Fibroblast of peridontal ligament (primary cell): ENCODE results near the gene UBE3A.
A peak's percentile ranks its signal among the peaks of the same experiment; 100 is the strongest.

Source experiments
- DNase-seq: peaks from one replicate; pipeline ENCODE4 v3.0.0-alpha.2; 2010; ENCODE audit errors: extremely low read depth

Gene UBE3A

GRCh38 chr15:25403771-25404170 lies 35.1 kb downstream of the UBE3A start:
- no peak for DNase-seq

GRCh38 chr15:25402342-25402741 lies 36.5 kb downstream of the UBE3A start:
- no peak for DNase-seq

DNA sequence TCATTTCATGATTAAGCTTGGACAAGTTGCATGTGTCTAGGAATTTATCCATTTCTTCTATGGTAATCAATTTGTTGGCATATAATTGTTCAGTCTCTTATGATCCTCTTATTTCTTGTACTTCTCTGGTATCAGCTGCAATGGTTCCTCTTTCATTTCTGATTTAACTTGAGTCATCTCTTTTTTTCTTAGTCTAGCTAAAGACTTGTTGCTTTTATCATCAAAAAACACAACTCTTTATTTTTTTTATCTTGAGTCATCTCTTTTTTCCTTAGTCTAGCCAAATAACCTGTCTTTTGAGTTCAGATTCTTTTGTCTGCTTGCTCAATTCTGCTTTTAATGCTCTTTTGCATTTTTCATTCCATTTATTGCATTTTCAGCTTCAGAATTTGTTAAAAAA lies 37.3 kb downstream of the UBE3A start:
- DNase-seq, result no peak

DNA sequence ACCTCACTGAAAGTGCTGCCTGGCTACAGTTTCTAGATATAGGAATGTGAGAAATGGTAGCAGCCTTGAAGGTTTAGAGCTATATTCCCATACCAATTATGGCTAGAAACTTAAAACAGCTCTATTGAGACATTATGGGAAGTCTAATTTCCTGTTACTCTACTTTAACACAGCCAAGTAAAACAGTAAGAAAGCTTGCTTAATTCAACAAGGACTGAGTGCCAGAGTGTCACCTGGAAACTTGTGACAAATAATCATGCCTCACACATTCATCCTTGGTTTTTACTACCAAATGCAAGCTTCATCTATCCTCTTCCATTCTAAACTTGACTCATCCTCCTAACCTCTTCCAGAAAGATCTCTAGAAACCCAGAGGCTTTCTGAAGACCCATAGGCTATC lies 41.7 kb downstream of the UBE3A start:
- DNase-seq, result no peak

GRCh38 chr15:25394898-25395297 lies 43.9 kb downstream of the UBE3A start:
- DNase-seq, result no peak

- no peak for DNase-seq
Measured at GRCh38 chr15:25392806-25393205, 46.0 kb downstream of the UBE3A start.

GRCh38 chr15:25391971-25392721 lies 46.7 kb downstream of the UBE3A start:
- peak; percentile 89 for DNase-seq

DNA sequence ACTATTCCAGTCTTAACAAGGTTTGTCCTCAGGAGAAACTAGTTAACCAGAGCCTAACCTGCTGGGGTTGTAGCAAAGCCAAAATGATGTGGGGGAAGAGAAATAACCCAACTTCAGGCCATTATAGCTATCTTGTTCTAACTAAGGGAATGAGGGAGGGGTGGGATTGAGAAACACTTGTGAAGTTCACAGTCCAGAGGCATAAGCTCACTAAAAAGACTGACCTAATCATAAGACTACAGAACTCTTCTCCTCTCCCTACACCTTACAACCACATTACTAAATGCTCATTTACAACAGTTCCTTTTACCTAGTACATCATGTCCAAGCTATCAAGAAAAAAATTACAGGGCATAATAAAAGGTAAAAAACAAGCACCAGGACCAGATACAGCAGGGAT lies 52.8 kb downstream of the UBE3A start:
- no peak for DNase-seq

GRCh38 chr15:25381579-25381978 lies 57.2 kb downstream of the UBE3A start:
- no peak for DNase-seq

- no peak for DNase-seq
Measured at GRCh38 chr15:25378501-25378901, 60.3 kb downstream of the UBE3A start.

- no peak for DNase-seq
Measured at GRCh38 chr15:25375557-25375956, 63.3 kb downstream of the UBE3A start.

DNA sequence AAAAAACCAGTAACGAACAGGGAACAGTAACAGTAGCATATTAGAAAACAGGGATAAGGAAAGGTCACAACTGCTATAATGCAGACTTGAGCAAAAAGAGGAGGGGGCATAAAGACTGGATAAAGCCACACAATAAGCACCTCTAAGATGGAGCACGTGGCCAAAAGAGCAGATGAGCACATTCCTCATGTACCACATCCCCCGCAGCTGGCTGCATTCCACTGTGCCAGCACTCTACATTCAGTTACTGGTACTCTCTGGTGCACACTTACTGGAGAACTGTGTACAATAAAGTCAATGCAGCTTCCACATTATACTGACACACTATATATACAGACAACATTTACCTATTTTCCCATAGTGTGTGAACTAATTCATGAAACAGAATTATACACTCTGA lies 64.7 kb downstream of the UBE3A start:
- no peak for DNase-seq

GRCh38 chr15:25372298-25372697 lies 66.5 kb downstream of the UBE3A start:
- DNase-seq, result peak; percentile 71

GRCh38 chr15:25368850-25369249 lies 70.0 kb downstream of the UBE3A start:
- DNase-seq, result no peak

- no peak for DNase-seq
Measured at GRCh38 chr15:25366058-25366457, 72.8 kb downstream of the UBE3A start.

DNA sequence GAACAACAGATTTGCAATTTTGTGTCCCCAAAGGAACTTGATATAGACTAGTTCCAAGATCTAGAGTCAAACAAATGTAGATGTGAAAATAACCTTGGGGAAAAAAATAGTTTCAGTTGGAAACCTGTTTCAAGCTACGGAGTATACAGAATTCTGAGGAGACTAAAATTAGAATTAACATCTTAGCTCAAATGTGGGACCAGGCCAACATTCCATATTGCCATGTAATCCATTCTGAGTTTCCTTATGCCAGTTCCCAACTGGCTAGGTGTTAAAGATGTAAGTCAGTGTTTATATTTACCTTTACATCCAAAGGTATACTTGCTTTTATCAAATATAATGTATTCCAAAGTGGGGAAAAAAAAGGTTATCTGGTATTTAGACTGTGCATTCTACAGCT lies 76.3 kb downstream of the UBE3A start:
- DNase-seq, result peak; percentile 7

DNA sequence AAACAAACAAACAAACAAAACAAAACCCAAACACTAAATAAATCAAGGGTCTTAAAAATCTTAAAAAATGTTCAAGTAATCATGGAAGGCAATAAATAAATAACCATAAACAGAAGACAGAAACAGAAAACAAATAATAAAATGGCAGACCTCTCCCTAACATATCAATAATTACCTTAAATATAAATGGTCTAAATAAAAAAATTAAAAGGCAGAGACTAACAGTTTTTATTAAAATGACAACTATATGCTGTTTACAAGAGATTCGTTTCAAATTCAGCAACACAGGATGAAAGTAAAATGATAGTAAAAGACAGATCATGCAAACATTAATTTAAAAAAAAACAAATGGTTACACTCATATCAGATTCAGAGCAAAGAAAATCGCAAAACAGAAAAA lies 91.1 kb downstream of the UBE3A start:
- no peak for DNase-seq

DNA sequence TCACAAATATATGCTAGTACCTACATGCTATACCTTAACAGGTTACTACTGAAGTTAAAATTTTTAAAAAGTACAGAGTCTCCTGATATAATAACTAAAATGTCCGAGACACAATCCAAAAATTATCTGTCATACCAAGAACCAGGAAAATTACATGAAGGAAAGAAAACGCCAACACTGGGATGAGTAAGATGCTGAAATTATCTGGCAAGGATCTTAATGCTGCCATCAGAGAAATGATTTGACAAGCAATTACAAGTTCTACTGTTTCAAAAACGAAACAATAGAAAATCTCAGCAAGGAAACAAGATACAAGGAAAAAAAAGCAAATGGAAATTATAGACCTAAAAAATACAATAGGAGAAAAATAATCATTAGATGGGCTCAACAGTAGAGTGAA lies 92.5 kb downstream of the UBE3A start:
- DNase-seq, result no peak

DNA sequence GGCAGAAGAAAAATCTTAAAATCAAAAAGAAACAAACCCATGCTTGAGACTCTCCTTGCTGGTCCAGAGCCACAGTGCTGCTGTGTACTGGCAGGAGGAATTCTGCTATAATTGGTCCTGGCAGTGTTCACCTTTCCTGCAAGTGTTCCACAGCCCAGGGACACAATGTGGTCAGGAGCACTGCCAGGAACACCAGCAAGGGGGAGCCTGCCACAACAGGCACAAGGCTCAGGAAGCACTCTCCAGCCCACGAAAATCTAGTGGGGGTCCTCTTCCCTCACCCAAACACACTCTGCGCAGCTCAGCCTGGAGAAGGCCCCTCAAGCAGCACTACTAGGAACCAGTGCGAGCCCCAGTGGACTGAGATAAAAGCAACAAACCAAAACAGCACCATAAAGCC lies 92.9 kb downstream of the UBE3A start:
- DNase-seq, result peak; percentile 24

DNA sequence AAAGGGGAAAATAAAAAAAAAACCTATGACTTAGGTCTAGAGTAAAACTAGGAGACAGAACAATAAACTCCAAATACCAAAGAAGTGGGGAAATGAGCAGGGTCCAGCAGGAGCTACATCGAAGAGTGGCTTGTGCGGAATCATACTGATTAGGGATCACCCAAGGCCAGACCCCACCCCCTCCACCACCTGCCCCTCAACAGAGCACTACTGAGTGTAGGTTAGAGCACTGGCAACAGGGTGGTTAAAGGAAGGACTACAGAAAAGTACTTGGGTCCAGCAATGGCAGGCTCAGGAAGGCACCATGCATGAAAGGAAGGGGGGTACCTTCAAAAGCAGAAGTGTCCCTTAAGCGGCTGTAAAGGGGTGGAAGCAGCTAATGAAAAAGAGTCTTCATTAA lies 96.2 kb downstream of the UBE3A start:
- no peak for DNase-seq

GRCh38 chr15:25339431-25339830 lies 99.4 kb downstream of the UBE3A start:
- DNase-seq, result no peak

GRCh38 chr15:25335279-25335678 lies 103.5 kb downstream of the UBE3A start:
- DNase-seq, result no peak

- no peak for DNase-seq
Measured at GRCh38 chr15:25333049-25333448, 105.8 kb downstream of the UBE3A start.

DNA sequence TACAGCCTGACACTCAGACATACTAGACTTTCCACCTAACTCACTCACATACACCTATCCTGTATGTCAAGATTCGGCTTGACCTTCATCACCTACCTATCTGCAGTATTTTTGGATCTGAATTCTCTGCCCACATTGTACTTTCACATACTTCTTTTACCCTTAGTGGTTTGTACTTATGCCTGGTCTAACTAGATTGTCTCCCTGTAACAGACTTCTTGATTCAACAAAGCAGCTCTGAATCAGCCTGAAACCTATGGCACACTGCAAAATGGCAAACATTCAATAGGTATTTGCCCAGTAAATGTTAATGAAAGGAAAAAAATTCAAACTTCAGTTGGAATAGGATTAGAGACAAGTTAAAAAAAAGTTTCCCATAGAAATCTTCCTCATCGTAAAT lies 106.5 kb downstream of the UBE3A start:
- no peak for DNase-seq
